Measurements from ENCODE around the gene LARP4B.

The LARP4B gene

DNA sequence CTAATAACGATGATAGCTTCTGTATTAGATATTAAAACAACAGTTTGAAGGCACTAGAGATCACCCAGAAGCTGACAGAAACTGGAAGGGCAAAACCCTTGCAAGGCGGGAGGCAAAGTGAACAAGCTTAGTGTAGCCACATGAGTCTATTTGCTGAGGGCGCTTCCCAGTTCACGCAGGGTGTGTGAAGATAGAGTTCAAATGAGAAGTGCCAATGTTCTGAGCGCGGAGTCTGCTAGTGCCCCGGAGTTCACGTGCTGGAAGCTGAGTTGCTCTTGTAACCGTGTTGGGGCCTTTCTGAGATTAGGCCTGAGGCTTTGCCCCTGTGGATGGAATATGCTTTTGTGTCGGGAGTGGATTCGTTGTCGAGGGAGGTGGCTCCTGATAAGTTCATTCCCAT, 40.1 kb upstream of the LARP4B start:
- Histone ChIP-seq H3K79me2 (ENCODE audit: low read length) (no peaks in the 10 kb centered on the region), H3K4me1 (ENCODE audit: low read length) (peaks cover 8% of the 10 kb centered on the region), H3K4me2 (ENCODE audit: low read length) (no peak overlapping the region), H4K20me1 (ENCODE audit: insufficient read depth, low read length) (no peaks in the 10 kb centered on the region), H3K27ac (ENCODE audit: low read length) (no peak overlapping the region), H3K4me3 (ENCODE audit: low read length) (no peak overlapping the region), H3K27me3 (ENCODE audit: low read depth, low read length) (no peaks in the 10 kb centered on the region; the same call in 1 of the 2 replicates), H3K9ac (ENCODE audit: low read length) (no peak overlapping the region), H3K9me3 (ENCODE audit: insufficient read depth, low read length) (no peaks in the 10 kb centered on the region), H2AFZ (ENCODE audit: low read depth, low read length) (no peak overlapping the region), H3K36me3 (replicated peaks; ENCODE audit: low read depth, low read length) (no peaks in the 10 kb centered on the region)
- TF ChIP-seq EZH2phosphoT487 (IDR thresholded peaks at IDR 0.05; ENCODE audit: low read depth) (no peak), CTCF (IDR thresholded peaks at IDR 0.05; ENCODE audit: low read depth, low read length) (no peak)

- no peak overlapping the region for H3K9ac ChIP-seq (ENCODE audit: low read length)
- no peaks in the 10 kb centered on the region for H3K9me3 ChIP-seq (ENCODE audit: insufficient read depth, low read length)
- H3K4me2 ChIP-seq (ENCODE audit: low read length): no peak overlapping the region
- no peak overlapping the region for H3K27ac ChIP-seq (ENCODE audit: low read length)
- H3K4me3 ChIP-seq (ENCODE audit: low read length): no peak overlapping the region
- H3K79me2 ChIP-seq (ENCODE audit: low read length): no peaks in the 10 kb centered on the region
- H3K36me3 ChIP-seq (replicated peaks; ENCODE audit: low read depth, low read length): no peaks in the 10 kb centered on the region
- H4K20me1 ChIP-seq (ENCODE audit: insufficient read depth, low read length): no peaks in the 10 kb centered on the region
- no peak overlapping the region for H2AFZ ChIP-seq (ENCODE audit: low read depth, low read length)
- peaks cover 8% of the 10 kb centered on the region for H3K4me1 ChIP-seq (ENCODE audit: low read length)
- no peaks in the 10 kb centered on the region; the same call in 1 of the 2 replicates for H3K27me3 ChIP-seq (ENCODE audit: low read depth, low read length)
- TF ChIP-seq CTCF (IDR thresholded peaks at IDR 0.05; ENCODE audit: low read depth, low read length): no peak
- no peak for TF ChIP-seq EZH2phosphoT487 (IDR thresholded peaks at IDR 0.05; ENCODE audit: low read depth)
Measured at GRCh38 chr10:971150-971542, 39.6 kb upstream of the LARP4B start.

GRCh38 chr10:970311-971149, 39.0 kb upstream of the LARP4B start:
- Histone ChIP-seq H3K4me2 (ENCODE audit: low read length) (no peak overlapping the region), H2AFZ (ENCODE audit: low read depth, low read length) (no peak overlapping the region), H3K27me3 (ENCODE audit: low read depth, low read length) (no peaks in the 10 kb centered on the region; the same call in 1 of the 2 replicates), H4K20me1 (ENCODE audit: insufficient read depth, low read length) (no peaks in the 10 kb centered on the region), H3K4me3 (ENCODE audit: low read length) (no peak overlapping the region), H3K9me3 (ENCODE audit: insufficient read depth, low read length) (no peaks in the 10 kb centered on the region), H3K36me3 (replicated peaks; ENCODE audit: low read depth, low read length) (no peaks in the 10 kb centered on the region), H3K27ac (ENCODE audit: low read length) (no peak overlapping the region), H3K79me2 (ENCODE audit: low read length) (no peaks in the 10 kb centered on the region), H3K4me1 (ENCODE audit: low read length) (peaks cover 8% of the 10 kb centered on the region), H3K9ac (ENCODE audit: low read length) (no peak overlapping the region)
- TF ChIP-seq EZH2phosphoT487 (IDR thresholded peaks at IDR 0.05; ENCODE audit: low read depth) (no peak), CTCF (IDR thresholded peaks at IDR 0.05; ENCODE audit: low read depth, low read length) (no peak)

GRCh38 chr10:969473-970150, 38.1 kb upstream of the LARP4B start:
- no peaks in the 10 kb centered on the region for H3K36me3 ChIP-seq (replicated peaks; ENCODE audit: low read depth, low read length)
- H3K9ac ChIP-seq (ENCODE audit: low read length): no peak overlapping the region
- H3K4me2 ChIP-seq (ENCODE audit: low read length): no peak overlapping the region
- H4K20me1 ChIP-seq (ENCODE audit: insufficient read depth, low read length): no peaks in the 10 kb centered on the region
- H3K4me3 ChIP-seq (ENCODE audit: low read length): no peak overlapping the region
- H2AFZ ChIP-seq (ENCODE audit: low read depth, low read length): no peak overlapping the region
- no peaks in the 10 kb centered on the region for H3K79me2 ChIP-seq (ENCODE audit: low read length)
- H3K9me3 ChIP-seq (ENCODE audit: insufficient read depth, low read length): no peaks in the 10 kb centered on the region
- H3K4me1 ChIP-seq (ENCODE audit: low read length): peaks cover 8% of the 10 kb centered on the region
- TF ChIP-seq CTCF (IDR thresholded peaks at IDR 0.05; ENCODE audit: low read depth, low read length) (no peak), EZH2phosphoT487 (IDR thresholded peaks at IDR 0.05; ENCODE audit: low read depth) (no peak)
- H3K27me3 ChIP-seq (ENCODE audit: low read depth, low read length): no peaks in the 10 kb centered on the region; the same call in 1 of the 2 replicates
- no peak overlapping the region for H3K27ac ChIP-seq (ENCODE audit: low read length)
